ENCODE data around the gene KCNT2. TPM values are rescaled to one million over a fixed set of nuclear protein-coding genes. Genes with fewer than 3 reads are reported as not detected.

Gene KCNT2
- total RNA-seq, 1 experiment from 2014 or later: 0.41 TPM

DNA sequence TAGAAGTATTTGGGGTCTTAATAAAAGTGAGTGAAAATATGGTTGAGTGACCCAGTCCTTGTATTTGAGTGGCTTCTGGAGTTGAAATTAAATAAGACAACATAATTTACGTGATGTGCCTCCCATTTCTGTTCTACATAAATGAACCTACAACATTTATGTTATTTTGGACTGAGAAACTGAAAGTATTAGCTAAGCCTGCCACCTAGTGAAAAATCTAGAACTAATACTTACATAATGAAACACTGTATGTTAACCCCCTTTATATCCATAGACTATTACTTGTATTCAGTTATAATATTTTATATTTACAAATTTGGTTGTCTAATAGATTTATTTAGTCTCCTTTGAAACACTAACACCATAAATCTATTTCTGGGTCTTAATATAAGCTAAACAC, 298.9 kb downstream of the KCNT2 start:
- no peak overlapping the region for H3K27ac ChIP-seq (ENCODE audit: low read length)
- no peak for ATAC-seq
- intact Hi-C loops (cut with micrococcal nuclease; ENCODE audit: unreplicated experiment): loop anchor here (2.0 kb wide), 1 partner anchor 161 kb away; no protein-coding TSS in a partner anchor
- in situ Hi-C loops (cut with HindIII; ENCODE audit: low pct_unique_long_range_greater_than_20kb, low sequenced_read_pairs): no loop called here
- POLR2A ChIA-PET: no interaction called here
- H3K36me3 ChIP-seq (ENCODE audit: control insufficient read depth, insufficient read depth, low read length): no peaks in the 10 kb centered on the region
- BruUV-seq (replicated peaks): no TSS peak
- H3K4me3 ChIP-seq (ENCODE audit: low read depth in 2 of 2, low read length in 2 of 2): no peak overlapping the region
- DNase-seq (ENCODE audit: low read depth, low spot score): peak; percentile 10
- H3K4me1 ChIP-seq (ENCODE audit: control insufficient read depth, insufficient read depth, low read length): no peaks in the 10 kb centered on the region
- TF ChIP-seq POLR2AphosphoS5 (IDR thresholded peaks at IDR 0.05; ENCODE audit: low read depth, low read length) (no peak), CTCF (IDR thresholded peaks at IDR 0.05) (peak; percentile 8; the same call in 1 of the 2 replicates)
- no peaks in the 10 kb centered on the region for H3K9me3 ChIP-seq (ENCODE audit: control insufficient read depth, insufficient read depth, low read depth, low read length)
- CTCF ChIA-PET: interaction anchor here (0.6 kb wide), 2 partner anchors 15 to 1516 kb away, joined by 3 to 4 read pairs; no protein-coding TSS in a partner anchor
- H3K27me3 ChIP-seq (ENCODE audit: control insufficient read depth, insufficient read depth, low read length): no peaks in the 10 kb centered on the region

DNA sequence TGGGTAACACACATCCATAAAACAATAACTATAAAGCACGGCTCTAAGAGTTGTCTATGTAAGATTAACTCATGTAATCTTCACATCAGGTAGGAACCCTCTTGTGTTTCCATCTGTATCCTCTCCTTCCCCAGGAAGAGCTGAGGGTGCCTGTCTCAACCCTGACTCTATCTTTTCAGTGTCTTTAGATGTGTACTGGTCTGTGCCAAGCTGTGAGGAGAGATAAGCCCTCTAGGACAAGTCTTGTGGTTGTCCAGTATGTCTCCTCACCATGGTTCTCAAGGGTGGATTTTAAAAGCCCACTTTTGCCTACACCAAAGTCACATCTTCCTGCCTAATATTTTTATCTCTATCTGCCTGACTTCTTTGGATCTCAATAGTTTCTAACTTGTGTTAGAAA, 300.1 kb downstream of the KCNT2 start:
- intact Hi-C loops (cut with micrococcal nuclease; ENCODE audit: unreplicated experiment): loop anchor here (2.0 kb wide), 1 partner anchor 159 kb away; no protein-coding TSS in a partner anchor
- Histone ChIP-seq H3K27me3 (ENCODE audit: control insufficient read depth, insufficient read depth, low read length) (no peaks in the 10 kb centered on the region), H3K36me3 (ENCODE audit: control insufficient read depth, insufficient read depth, low read length) (no peaks in the 10 kb centered on the region), H3K4me1 (ENCODE audit: control insufficient read depth, insufficient read depth, low read length) (no peaks in the 10 kb centered on the region), H3K27ac (ENCODE audit: low read length) (no peak overlapping the region), H3K9me3 (ENCODE audit: control insufficient read depth, insufficient read depth, low read depth, low read length) (no peaks in the 10 kb centered on the region), H3K4me3 (ENCODE audit: low read depth in 2 of 2, low read length in 2 of 2) (no peak overlapping the region)
- no peak for DNase-seq (ENCODE audit: low read depth, low spot score)
- BruUV-seq (replicated peaks): no TSS peak
- ChIA-PET CTCF (no interaction called here), POLR2A (no interaction called here)
- ATAC-seq: no peak
- in situ Hi-C loops (cut with HindIII; ENCODE audit: low pct_unique_long_range_greater_than_20kb, low sequenced_read_pairs): no loop called here
- no peak for TF ChIP-seq REST (IDR thresholded peaks at IDR 0.05; ENCODE audit: insufficient read depth in 1 of 2, low read depth in 2 of 2, low read length in 1 of 2)
- TF ChIP-seq POLR2AphosphoS5 (IDR thresholded peaks at IDR 0.05; ENCODE audit: low read depth, low read length): no peak
- TF ChIP-seq CTCF (IDR thresholded peaks at IDR 0.05): no peak
- no peak for TF ChIP-seq TCF7L2 (IDR thresholded peaks at IDR 0.05; ENCODE audit: low read depth, low read length)
- no peak for TF ChIP-seq SIN3A (IDR thresholded peaks at IDR 0.05; ENCODE audit: borderline replicate concordance, insufficient read depth, low read depth, low read length)
